Fibroblast of lung (primary cell): ENCODE data around the gene VWA2.

Experiments used
- EZH2 ChIP-seq: IDR thresholded peaks from 2 replicates; pipeline ENCODE4 v1.5.1; 2012; ENCODE audit warnings: low read length, control low read depth, mild to moderate bottlenecking; ENCODE audit errors: missing control alignments
- TF ChIP-seq, protein P1 (sequence below), 2 donors: IDR thresholded peaks in 1 of 2; conservative IDR thresholded peaks in 1 of 2; 1 replicate in 1 of 2; 2 replicates in 1 of 2; pipeline ENCODE4 v1.5.1; 2011 to 2012; ENCODE audit warnings: low read length in 2 of 2, control low read depth in 1 of 2, inconsistent platforms in 1 of 2, low read depth in 1 of 2, mild to moderate bottlenecking in 1 of 2

DNA sequence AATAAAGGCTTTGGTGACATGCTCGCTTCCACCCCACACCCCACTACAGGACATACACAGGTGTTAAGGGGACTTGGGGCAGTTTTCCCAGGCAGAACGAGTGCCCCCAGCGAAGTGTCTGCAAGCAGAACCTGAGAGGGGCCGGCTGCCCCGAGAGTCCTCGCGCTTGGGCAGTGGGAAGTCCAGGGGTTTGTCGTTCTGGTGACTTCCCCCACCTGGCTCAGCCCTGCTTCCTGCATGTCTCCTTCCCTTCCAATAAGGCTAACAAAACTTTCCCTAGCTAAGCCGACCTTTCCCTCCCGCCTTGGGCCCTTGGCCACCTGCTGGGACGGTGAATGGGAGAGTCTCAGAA, 916 bp downstream of the VWA2 start:
- TF ChIP-seq, protein P1, sequence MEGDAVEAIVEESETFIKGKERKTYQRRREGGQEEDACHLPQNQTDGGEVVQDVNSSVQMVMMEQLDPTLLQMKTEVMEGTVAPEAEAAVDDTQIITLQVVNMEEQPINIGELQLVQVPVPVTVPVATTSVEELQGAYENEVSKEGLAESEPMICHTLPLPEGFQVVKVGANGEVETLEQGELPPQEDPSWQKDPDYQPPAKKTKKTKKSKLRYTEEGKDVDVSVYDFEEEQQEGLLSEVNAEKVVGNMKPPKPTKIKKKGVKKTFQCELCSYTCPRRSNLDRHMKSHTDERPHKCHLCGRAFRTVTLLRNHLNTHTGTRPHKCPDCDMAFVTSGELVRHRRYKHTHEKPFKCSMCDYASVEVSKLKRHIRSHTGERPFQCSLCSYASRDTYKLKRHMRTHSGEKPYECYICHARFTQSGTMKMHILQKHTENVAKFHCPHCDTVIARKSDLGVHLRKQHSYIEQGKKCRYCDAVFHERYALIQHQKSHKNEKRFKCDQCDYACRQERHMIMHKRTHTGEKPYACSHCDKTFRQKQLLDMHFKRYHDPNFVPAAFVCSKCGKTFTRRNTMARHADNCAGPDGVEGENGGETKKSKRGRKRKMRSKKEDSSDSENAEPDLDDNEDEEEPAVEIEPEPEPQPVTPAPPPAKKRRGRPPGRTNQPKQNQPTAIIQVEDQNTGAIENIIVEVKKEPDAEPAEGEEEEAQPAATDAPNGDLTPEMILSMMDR (conservative IDR thresholded peaks at IDR 0.05 in 1 of 2, IDR thresholded peaks at IDR 0.05 in 1 of 2; ENCODE audit: low read depth in 1 of 2, low read length in 2 of 2): no peak
- no peak for TF ChIP-seq EZH2
